Loucy (cell line): ENCODE measurements around the gene HES2.

Experiments
- H2AFZ ChIP-seq: fragments of 200-600 bp; sonication (generic); 2 replicates; pipeline ENCODE4 v1.6.0; 2016; ENCODE audit warnings: antibody characterized with exemption, mild to moderate bottlenecking, low read length, moderate library complexity
- H3F3A ChIP-seq: fragments of 200-600 bp; 2 replicates; pipeline ENCODE4 v1.6.0; 2016; ENCODE audit warnings: antibody characterized with exemption, low read depth, mild to moderate bottlenecking
- H3K27me3 ChIP-seq: fragments of 200-600 bp; sonication (generic); 2 replicates; pipeline ENCODE4 v1.6.1; 2014; ENCODE audit warnings: low read length, mild to moderate bottlenecking; ENCODE audit not compliant: insufficient read depth, poor library complexity, severe bottlenecking
- H3K36me3 ChIP-seq: fragments of 200-600 bp; sonication (generic); 2 replicates; pipeline ENCODE4 v1.6.1; 2016; ENCODE audit warnings: low read length; ENCODE audit not compliant: insufficient read depth
- H3K4me1 ChIP-seq: fragments of 200-600 bp; sonication (generic); 2 replicates; pipeline ENCODE4 v1.5.1; 2014; ENCODE audit warnings: low read length, mild to moderate bottlenecking; ENCODE audit not compliant: insufficient read depth, poor library complexity, severe bottlenecking
- H3K4me2 ChIP-seq: fragments of 200-600 bp; sonication (generic); 2 replicates; pipeline ENCODE4 v1.6.0; 2014; ENCODE audit warnings: antibody characterized with exemption, low read length, low read depth, mild to moderate bottlenecking; ENCODE audit not compliant: poor library complexity, severe bottlenecking
- H3K4me3 ChIP-seq: fragments of 200-600 bp; sonication (generic); 2 replicates; pipeline ENCODE4 v1.5.1; 2014; ENCODE audit warnings: low read length, mild to moderate bottlenecking, mixed read lengths; ENCODE audit not compliant: poor library complexity, severe bottlenecking
- H3K79me2 ChIP-seq: fragments of 200-600 bp; sonication (generic); 2 replicates; pipeline ENCODE4 v1.6.1; 2014; ENCODE audit warnings: low read length; ENCODE audit not compliant: insufficient read depth
- H3K9ac ChIP-seq: fragments of 200-600 bp; sonication (generic); 2 replicates; pipeline ENCODE4 v1.6.0; 2014; ENCODE audit warnings: mild to moderate bottlenecking, low read depth, low read length, moderate library complexity; ENCODE audit not compliant: poor library complexity, severe bottlenecking
- H3K9me2 ChIP-seq: fragments of 200-600 bp; sonication (generic); replicated peaks from 2 replicates; pipeline ENCODE4 v1.6.1; 2016; ENCODE audit warnings: low read depth, low read length, mixed read lengths
- H3K9me3 ChIP-seq: fragments of 200-600 bp; sonication (generic); 2 replicates; pipeline ENCODE4 v1.6.1; 2014; ENCODE audit warnings: mild to moderate bottlenecking, antibody characterized with exemption, low read length, low read depth; ENCODE audit not compliant: insufficient read depth
- H4K20me1 ChIP-seq: fragments of 200-600 bp; sonication (generic); 2 replicates; pipeline ENCODE4 v1.6.0; 2014; ENCODE audit warnings: antibody characterized with exemption, low read length, mild to moderate bottlenecking; ENCODE audit not compliant: insufficient read depth, poor library complexity, severe bottlenecking
- CTCF ChIP-seq: fragments of 200-600 bp; sonication (generic); conservative IDR thresholded peaks from 2 replicates; pipeline ENCODE4 v1.5.1; 2014; ENCODE audit warnings: mild to moderate bottlenecking, antibody characterized with exemption, low read length
- EZH2phosphoT487 ChIP-seq: fragments of 200-600 bp; IDR thresholded peaks from 2 replicates; pipeline ENCODE4 v1.6.1; 2018; ENCODE audit warnings: antibody characterized with exemption, mild to moderate bottlenecking, moderate library complexity, borderline replicate concordance

The HES2 gene

GRCh38 chr1:6464915-6465314 is 45.2 kb upstream of the HES2 start:
- H3K9ac ChIP-seq: no peak overlapping the region
- H3K79me2 ChIP-seq: no peaks in the 10 kb centered on the region

GRCh38 chr1:6464514-6464836 is 44.8 kb upstream of the HES2 start:
- H3K4me3 ChIP-seq: no peak overlapping the region
- no peaks in the 10 kb centered on the region for H3K9me2 ChIP-seq
- no peak overlapping the region for H3K4me2 ChIP-seq
- H3K36me3 ChIP-seq: no peaks in the 10 kb centered on the region
- no peaks in the 10 kb centered on the region for H3K9me3 ChIP-seq
- H4K20me1 ChIP-seq: no peaks in the 10 kb centered on the region
- H3K27me3 ChIP-seq: no peaks in the 10 kb centered on the region
- peaks cover 4% of the 10 kb centered on the region for H3K4me1 ChIP-seq
- no peak overlapping the region for H2AFZ ChIP-seq
- no peaks in the 10 kb centered on the region for H3F3A ChIP-seq
- no peak overlapping the region for H3K9ac ChIP-seq
- H3K79me2 ChIP-seq: no peaks in the 10 kb centered on the region
- TF ChIP-seq EZH2phosphoT487: no peak
- TF ChIP-seq CTCF: no peak

More at GRCh38 chr1:6464915-6465314, 45.2 kb upstream of the HES2 start:
- Histone ChIP-seq H3K36me3 (no peaks in the 10 kb centered on the region), H3F3A (no peaks in the 10 kb centered on the region), H3K4me1 (peaks cover under 1% of the 10 kb centered on the region), H3K9me3 (no peaks in the 10 kb centered on the region), H3K4me3 (no peak overlapping the region), H2AFZ (no peak overlapping the region), H4K20me1 (no peaks in the 10 kb centered on the region), H3K9me2 (no peaks in the 10 kb centered on the region), H3K27me3 (no peaks in the 10 kb centered on the region), H3K4me2 (no peak overlapping the region)
- TF ChIP-seq EZH2phosphoT487: no peak
- no peak for TF ChIP-seq CTCF

GRCh38 chr1:6463120-6463412 is 43.3 kb upstream of the HES2 start:
- Histone ChIP-seq H3K36me3 (no peaks in the 10 kb centered on the region), H3K4me2 (no peak overlapping the region), H2AFZ (no peak overlapping the region), H3K27me3 (no peaks in the 10 kb centered on the region), H3K9me3 (no peaks in the 10 kb centered on the region), H3F3A (no peaks in the 10 kb centered on the region), H3K4me1 (peaks cover 6% of the 10 kb centered on the region), H3K79me2 (no peaks in the 10 kb centered on the region), H3K9ac (no peak overlapping the region), H3K9me2 (no peaks in the 10 kb centered on the region), H3K4me3 (no peak overlapping the region), H4K20me1 (no peaks in the 10 kb centered on the region)
- TF ChIP-seq EZH2phosphoT487 (no peak), CTCF (no peak)
